Skin of body (tissue), 2 donors: ENCODE measurements around the gene THOC7. TPM values are rescaled to one million over a fixed set of nuclear protein-coding genes. Genes with fewer than 3 reads are reported as not detected.

Experiments
- DNase-seq: peaks from one replicate; lab custom pipeline; 2025; lab: John Stamatoyannopoulos, UW
- total RNA-seq: library from RNA; depleted of rRNA; stranded (reverse); fragments of >200 nt; gene quantifications from one replicate; pipeline ENCODE4 v1.2.3, GENCODE V29; 2014

THOC7 gene
- total RNA-seq, 1 donor from 2014 or later, result 34.3 TPM

DNA sequence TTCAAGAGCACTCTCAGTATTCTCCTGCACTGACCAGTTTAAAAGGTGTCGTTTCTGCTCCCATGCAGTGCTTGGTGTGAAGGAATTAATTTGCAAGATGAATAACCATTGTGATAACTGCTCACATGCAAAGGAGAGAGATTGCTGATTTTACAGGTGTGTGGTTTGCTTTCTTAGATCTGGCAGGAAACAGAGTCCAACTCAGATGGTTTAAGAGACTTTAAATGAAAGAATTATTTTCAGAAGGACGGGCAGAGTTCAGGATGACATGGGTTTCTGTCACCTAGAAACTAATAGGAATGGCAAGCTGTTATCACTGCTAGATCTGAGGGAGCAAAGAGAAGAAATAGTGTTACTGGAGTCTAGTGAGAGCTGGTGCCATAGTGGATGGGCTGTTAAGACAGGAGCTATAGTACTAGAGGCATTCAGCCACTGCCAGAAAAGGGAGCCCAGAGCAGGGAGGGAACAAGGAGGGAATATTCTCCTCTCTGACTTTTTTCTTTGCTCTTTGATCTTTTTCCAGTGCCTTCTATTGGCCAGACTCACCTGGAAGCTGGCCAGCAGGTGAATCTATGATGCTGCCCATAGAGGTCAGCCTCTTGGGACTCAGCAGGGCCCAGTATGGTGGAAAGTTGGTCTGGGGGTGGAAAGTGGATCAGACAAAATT lies 14.9 kb upstream of the THOC7 start:
- DNase-seq, result no peak

GRCh38 chr3:63877737-63878393 lies 14.3 kb upstream of the THOC7 start:
- no peak for DNase-seq

DNA sequence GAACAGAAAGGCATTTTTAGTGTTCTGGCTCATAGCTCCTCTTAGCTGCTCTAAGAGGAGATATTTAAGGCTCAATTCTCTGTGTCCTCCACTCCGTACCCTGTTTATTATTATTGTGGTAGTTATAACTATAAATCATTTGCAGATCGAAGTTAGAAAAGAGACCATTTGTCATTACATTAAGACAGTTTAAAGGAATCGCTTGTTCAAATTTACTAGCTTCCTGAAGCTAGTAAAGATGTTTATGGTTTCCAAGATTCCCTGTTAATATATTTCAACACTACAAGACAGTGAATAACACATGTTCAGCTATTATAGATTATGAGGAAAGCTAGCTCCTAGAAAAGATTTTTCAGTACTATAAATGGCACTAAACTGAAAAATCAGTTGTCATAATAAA lies 12.7 kb upstream of the THOC7 start:
- no peak for DNase-seq

GRCh38 chr3:63875510-63875909 lies 11.9 kb upstream of the THOC7 start:
- no peak for DNase-seq

GRCh38 chr3:63874769-63875168 lies 11.2 kb upstream of the THOC7 start:
- DNase-seq, result no peak

DNA sequence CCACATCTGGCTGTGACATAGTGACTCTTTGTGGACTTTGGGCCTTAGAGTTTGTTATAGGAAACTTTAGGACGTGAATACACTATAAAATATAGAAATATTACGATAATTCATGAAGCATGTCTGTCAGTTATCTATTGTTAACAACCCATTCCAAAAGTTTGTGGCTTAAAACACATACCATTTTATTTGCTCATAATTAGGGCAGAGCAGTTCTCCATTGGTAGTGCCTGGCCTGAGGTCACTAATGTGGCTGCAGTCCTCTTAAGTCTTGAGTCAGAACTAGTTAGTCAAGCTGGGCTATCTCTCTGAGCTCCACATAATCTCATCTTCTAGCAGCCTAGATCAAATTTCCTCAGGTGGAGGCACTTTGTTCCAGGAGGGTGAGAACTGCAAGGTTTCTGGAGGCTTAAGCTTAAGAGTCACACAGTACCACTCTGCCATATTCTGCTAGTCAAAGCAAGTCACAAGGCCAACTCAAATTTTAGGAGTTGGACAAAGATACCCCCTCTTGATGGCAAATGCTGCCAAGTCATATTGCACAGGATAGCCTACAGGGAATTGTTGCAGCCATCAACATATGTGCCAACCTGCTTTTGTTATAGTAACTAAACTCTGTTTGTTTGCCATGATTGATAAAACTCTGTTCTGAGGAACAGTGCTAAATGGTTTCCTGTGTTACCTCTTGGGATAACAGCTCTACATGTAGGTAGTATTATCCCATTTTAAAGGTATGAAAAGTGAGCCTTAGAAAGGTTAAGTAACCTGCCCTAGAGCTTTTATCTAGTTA lies 8.7 kb upstream of the THOC7 start:
- DNase-seq, result no peak

DNA sequence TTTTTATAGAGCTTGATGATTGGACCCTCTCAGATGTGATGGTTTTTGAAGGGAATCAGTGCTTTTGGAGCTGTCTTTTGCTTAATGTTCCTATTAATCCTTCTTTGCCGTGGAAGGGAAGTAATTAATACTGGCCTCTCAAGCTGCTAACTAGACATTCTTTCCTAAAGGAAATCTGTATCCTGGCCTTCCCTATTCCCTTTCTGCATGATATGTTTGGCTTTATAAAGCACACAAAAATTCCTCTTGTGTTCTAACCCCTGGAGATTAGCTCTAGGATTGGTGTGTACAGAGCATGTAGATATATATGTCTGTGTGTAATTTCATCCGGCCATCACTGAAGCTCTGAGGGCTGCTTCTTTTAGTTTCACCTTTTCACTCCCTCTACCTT lies 7.0 kb upstream of the THOC7 start:
- DNase-seq, result no peak

DNA sequence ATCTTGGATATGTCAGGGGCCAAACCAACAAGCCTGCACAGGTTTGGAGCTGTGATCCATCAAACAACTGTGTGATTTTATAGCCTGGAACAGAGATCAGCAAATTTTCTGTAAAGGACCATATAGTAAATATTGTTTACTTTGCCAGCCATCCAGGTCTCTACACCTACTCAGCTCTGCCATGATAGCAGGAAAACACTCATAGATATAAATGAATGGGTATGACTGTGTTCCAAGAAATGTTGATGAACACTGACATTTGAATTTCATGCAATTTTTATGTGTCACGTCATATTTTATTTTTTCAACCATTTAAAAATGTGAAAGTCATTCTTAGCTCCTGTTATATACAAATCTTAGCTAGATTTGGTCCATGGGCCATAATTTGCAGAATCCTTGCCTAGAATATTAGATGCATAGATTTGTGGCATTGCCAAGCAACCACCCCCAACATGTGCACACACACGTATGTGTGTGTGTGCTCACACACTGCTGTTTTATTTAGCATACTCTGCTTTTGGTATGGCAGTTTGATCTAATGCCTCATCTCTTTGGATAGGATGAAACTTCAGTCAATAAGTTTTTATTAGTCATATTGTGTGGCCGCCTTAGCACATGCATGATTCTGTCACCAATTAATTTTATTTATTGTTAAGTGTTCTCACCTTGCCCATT lies 6.5 kb upstream of the THOC7 start:
- no peak for DNase-seq

DNA sequence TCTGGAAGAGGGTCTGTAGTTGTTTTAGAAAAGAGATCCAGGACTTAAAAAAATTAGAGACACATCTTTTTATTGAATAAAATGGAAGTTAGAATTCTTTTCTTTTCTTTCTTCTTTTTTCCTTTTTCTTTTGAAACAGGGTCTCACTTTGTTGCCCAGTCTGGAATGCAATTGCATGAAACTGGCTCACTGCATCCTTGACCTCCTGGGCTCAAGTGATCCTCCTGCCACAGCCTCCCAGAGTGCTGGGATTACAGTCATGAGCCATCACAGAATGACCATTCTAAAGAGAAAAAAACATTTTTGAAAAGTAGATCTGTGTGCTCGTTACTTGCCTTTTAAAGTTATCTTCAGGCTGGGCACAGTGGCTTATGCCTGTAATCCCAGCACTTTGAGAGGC lies 3.6 kb upstream of the THOC7 start:
- no peak for DNase-seq

GRCh38 chr3:63864965-63865327 lies 1.3 kb upstream of the THOC7 start:
- no peak for DNase-seq

DNA sequence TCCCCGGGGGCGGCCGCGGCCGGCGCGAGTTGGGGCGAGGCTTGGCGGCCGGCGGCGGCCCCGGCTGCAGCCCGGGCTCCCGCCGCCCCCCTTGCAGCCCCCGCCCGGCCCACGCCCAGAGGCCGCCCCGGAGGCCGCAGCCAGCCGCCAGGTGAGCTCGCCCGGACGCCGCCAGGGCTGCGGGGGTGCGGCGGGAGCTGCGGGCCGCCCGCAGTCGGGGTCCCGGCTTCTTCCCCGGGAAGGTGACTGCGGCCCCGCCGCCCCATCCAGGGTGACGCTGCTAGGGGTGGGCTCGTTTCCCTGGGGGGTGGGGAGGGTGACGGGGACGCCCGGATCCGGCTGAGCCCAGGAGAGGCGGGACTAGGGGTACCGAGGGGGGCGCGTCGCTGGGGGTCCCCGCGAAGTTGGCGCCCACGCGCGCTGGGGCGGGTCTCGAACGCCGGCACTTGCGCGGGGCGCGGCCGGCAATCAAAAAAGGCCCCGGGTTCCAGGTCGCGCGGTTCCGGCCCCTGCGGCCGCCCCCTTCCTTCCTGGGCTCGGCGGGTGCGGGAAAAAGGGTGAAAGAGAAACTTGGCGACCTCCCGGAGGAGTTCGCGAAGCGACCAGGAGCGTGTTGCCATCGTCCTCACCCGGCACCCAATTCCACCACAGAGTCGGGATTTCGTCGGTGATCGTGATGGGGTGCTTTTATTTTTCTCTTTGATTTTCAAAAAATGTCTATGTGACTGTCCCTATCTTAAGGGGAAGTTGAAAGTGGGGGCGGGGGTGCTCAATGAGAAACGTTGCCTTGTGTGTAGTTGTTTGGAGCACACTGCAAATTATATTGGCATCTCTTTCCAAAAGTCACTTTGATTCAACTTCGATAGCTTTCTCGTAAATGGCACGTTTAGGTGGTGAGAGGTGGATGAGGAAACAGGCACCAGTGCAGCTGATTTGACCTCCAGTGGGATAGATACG lies 681 bp upstream of the THOC7 start:
- DNase-seq, result no peak

DNA sequence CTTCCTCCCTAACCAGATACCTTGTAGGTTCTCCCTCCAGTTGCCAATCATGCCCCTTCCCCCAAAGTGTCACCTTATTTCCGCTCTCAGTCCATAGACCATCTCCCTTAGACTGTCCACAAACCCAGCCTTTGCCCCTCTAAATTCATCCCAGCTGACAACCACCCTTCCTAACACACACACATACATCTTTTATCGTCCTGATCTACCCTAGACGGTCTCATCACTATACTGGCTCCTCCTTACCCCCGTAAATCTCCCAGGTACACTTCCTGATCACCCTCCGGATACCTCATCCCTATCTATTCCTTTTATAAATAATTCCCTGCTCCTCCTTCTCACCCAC lies 828 bp downstream of the THOC7 start:
- no peak for DNase-seq

- DNase-seq, result no peak
These were observed 2.3 kb downstream of the THOC7 start for GRCh38 chr3:63861306-63861705.

DNA sequence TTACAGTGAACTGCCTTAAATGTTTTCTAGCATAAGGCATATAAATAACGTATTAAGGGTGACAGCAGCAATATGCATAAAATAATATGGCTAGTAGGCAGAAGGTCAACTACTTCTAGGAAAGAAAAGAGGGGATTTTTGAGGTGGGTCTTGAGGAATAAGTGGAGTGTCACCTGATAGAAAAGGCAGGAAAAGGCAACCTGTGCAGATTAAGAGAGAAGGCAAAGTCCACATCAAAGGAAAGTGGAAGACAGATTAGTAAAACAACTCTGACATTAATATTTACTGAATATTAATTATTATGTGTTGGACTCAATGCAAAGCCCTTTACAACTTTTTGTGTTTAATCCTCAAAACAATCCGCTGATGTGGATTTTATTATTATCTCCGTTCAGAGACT lies 2.8 kb downstream of the THOC7 start:
- no peak for DNase-seq

DNA sequence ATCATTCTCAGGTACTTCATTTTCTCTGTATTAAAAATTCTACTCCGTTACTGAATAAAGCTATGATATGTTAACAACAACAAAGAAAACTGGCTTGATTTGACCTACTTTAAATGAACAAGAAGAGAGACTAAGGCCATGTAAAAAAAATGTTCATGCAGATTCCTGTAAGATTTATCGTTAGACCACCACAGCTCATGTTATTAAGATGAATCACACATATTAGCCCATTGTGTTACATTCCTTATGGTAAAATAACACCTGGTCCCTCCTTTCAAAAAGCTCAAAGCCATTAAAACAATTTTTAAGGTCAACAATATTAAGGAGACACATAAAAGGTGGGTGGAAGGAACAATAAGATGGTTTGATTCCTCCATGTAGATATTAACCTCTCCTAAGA lies 6.3 kb downstream of the THOC7 start:
- DNase-seq, result no peak

GRCh38 chr3:63855333-63855940 lies 8.2 kb downstream of the THOC7 start:
- no peak for DNase-seq

DNA sequence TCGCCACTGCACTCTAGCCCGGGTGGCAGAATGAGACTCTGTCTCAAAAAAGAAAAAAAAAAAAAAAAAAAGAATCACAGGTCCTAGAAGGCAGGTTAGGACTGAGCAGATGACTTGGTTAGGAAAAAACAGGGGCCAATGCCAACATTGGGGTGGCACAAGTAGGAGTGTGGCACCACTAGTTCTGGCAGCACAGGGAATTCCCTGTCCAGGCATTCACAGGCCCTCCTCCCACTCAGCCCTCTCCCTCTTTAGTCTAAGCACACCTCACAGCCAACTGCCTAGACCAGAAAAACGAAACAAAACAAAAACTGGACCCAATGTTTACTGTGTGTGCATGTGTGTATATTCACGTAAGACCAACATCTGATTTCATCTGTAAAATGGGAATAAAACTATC lies 10.5 kb downstream of the THOC7 start:
- no peak for DNase-seq

DNA sequence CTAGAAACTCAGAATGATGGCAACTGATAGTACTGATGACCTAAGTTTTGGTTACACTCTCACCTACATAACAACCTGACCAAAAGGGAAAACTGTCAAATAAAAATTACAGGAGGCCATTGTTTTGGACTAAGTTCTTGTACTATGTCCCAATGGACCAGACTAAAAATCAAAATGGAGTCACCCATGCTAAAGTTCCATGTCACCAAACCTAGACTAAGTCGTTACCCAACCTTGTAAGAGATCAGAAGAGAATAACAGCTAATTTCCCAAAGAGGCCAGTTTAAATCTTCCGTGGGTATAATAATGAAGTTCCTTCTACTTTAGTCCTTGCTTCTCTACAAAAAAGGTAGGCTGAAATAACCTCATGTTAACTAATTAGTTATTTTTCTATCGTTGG lies 12.3 kb downstream of the THOC7 start:
- no peak for DNase-seq

DNA sequence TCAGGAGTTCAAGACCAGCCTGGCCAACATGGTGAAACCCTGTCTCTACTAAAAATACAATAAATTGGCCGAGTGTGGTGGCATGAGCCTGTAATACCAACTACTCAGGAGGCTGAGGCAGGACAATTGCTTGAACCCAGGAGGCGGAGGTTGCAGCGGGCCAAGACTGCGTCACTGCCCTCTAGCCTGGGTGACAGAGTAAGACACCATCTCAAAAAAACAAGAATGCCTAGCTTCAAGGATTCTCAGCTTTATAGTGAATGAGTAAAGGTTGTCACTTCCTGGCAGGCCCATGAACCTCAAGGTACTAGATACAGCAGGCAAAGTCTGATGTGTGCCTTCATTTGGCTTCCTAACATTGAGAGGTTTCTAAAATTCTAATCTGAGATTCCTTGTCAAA lies 14.4 kb downstream of the THOC7 start:
- DNase-seq, result no peak

- no peak for DNase-seq
These were observed 15.7 kb downstream of the THOC7 start for GRCh38 chr3:63847718-63848450.
